ENCODE measurements around the gene LGALS1.

DNA sequence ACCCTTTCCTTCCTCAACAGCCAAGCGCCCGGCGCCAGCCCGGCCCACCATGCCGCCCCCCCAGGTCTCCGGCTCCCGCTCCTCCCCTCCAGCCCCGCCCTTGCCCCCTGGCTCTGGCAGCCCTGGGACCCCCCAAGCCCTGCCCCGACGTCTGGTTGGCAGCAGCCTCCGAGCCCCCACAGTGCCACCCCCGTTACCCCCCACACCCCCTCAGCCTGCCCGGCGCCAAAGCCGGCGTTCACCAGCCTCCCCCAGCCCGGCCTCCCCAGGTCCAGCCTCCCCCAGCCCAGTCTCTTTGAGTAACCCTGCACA, 20.2 kb upstream of the LGALS1 start:
- TF ChIP-seq, protein P1, sequence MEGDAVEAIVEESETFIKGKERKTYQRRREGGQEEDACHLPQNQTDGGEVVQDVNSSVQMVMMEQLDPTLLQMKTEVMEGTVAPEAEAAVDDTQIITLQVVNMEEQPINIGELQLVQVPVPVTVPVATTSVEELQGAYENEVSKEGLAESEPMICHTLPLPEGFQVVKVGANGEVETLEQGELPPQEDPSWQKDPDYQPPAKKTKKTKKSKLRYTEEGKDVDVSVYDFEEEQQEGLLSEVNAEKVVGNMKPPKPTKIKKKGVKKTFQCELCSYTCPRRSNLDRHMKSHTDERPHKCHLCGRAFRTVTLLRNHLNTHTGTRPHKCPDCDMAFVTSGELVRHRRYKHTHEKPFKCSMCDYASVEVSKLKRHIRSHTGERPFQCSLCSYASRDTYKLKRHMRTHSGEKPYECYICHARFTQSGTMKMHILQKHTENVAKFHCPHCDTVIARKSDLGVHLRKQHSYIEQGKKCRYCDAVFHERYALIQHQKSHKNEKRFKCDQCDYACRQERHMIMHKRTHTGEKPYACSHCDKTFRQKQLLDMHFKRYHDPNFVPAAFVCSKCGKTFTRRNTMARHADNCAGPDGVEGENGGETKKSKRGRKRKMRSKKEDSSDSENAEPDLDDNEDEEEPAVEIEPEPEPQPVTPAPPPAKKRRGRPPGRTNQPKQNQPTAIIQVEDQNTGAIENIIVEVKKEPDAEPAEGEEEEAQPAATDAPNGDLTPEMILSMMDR (IDR thresholded peaks at IDR 0.05): no peak
- no peak for TF ChIP-seq POLR2A (IDR thresholded peaks at IDR 0.05)

All from testis (tissue), 2 donors.